KMS-11 (cell line): ENCODE results near the gene PGM1.

ENCODE experiments used
- H2AFZ ChIP-seq: fragments of 200-600 bp; sonication (generic); 2 replicates; pipeline ENCODE4 v1.6.1; 2016; ENCODE audit warnings: antibody characterized with exemption, mixed run types, low read depth
- H3K27ac ChIP-seq: fragments of 200-600 bp; sonication (generic); 2 replicates; pipeline ENCODE4 v1.6.1; 2016; ENCODE audit warnings: mild to moderate bottlenecking, mixed run types
- H3K27me3 ChIP-seq: fragments of 200-600 bp; sonication (generic); 2 replicates; pipeline ENCODE4 v1.6.1; 2017; ENCODE audit warnings: mild to moderate bottlenecking, low read depth, mixed run types, moderate library complexity; ENCODE audit not compliant: insufficient read depth
- H3K36me3 ChIP-seq: fragments of 200-600 bp; sonication (generic); 2 replicates; pipeline ENCODE4 v1.6.1; 2017; ENCODE audit warnings: mild to moderate bottlenecking, mixed run types; ENCODE audit not compliant: insufficient read depth
- H3K4me1 ChIP-seq: fragments of 200-600 bp; sonication (generic); 2 replicates; pipeline ENCODE4 v1.6.1; 2016; ENCODE audit warnings: mild to moderate bottlenecking, low read depth, mixed run types; ENCODE audit not compliant: poor library complexity, severe bottlenecking
- H3K4me2 ChIP-seq: fragments of 200-600 bp; sonication (generic); 2 replicates; pipeline ENCODE4 v1.7.0; 2016; ENCODE audit warnings: mild to moderate bottlenecking, mixed run types
- H3K4me3 ChIP-seq: fragments of 200-600 bp; sonication (generic); IDR thresholded peaks from 2 replicates; pipeline ENCODE4 v1.6.1; 2017; ENCODE audit warnings: low read depth, low read length, mixed read lengths; ENCODE audit not compliant: insufficient read depth
- H3K79me2 ChIP-seq: fragments of 200-600 bp; sonication (generic); 2 replicates; pipeline ENCODE4 v1.6.1; 2016; ENCODE audit warnings: low read depth, mixed run types; ENCODE audit not compliant: insufficient read depth
- H3K9ac ChIP-seq: fragments of 200-600 bp; sonication (generic); 2 replicates; pipeline ENCODE4 v1.6.1; 2016; ENCODE audit warnings: mild to moderate bottlenecking, mixed run types
- H4K20me1 ChIP-seq: fragments of 200-600 bp; sonication (generic); 2 replicates; pipeline ENCODE4 v1.6.1; 2016; ENCODE audit warnings: mild to moderate bottlenecking, mixed run types; ENCODE audit not compliant: insufficient read depth
- TF ChIP-seq, protein P1 (sequence below): fragments of 200-600 bp; sonication (generic); conservative IDR thresholded peaks from 2 replicates; pipeline ENCODE4 v1.6.1; 2017; ENCODE audit warnings: low read depth, mild to moderate bottlenecking, antibody characterized with exemption, low read length, moderate library complexity, mixed read lengths

The PGM1 gene

DNA sequence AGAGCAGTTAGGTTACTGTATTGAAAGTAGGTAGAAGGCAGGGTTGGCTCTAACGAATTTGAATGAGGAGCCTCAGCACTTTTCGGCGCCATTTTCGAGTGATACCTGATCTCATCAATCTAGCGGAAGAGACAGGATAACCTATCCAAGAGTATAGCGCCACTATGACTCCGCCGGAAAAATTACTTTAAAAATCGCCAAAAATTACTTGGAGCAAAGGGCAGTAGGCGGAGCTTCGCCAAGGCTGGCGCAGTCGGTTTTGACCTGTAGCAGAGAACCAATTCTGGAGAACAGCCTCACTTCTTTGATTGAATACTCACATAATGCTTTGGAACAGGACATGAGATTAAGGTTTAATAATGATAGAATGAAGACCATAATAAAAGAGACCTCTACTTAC, 44.3 kb upstream of the PGM1 start:
- no peak overlapping the region for H3K4me3 ChIP-seq
- H3K36me3 ChIP-seq, result no peaks in the 10 kb centered on the region
- H3K9ac ChIP-seq, result no peak overlapping the region
- H3K27ac ChIP-seq, result no peak overlapping the region
- H3K79me2 ChIP-seq, result no peaks in the 10 kb centered on the region
- no peak overlapping the region for H2AFZ ChIP-seq
- TF ChIP-seq, protein P1, sequence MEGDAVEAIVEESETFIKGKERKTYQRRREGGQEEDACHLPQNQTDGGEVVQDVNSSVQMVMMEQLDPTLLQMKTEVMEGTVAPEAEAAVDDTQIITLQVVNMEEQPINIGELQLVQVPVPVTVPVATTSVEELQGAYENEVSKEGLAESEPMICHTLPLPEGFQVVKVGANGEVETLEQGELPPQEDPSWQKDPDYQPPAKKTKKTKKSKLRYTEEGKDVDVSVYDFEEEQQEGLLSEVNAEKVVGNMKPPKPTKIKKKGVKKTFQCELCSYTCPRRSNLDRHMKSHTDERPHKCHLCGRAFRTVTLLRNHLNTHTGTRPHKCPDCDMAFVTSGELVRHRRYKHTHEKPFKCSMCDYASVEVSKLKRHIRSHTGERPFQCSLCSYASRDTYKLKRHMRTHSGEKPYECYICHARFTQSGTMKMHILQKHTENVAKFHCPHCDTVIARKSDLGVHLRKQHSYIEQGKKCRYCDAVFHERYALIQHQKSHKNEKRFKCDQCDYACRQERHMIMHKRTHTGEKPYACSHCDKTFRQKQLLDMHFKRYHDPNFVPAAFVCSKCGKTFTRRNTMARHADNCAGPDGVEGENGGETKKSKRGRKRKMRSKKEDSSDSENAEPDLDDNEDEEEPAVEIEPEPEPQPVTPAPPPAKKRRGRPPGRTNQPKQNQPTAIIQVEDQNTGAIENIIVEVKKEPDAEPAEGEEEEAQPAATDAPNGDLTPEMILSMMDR, result no peak
- H3K27me3 ChIP-seq, result no peaks in the 10 kb centered on the region
- H4K20me1 ChIP-seq, result no peaks in the 10 kb centered on the region
- H3K4me1 ChIP-seq, result no peaks in the 10 kb centered on the region
- H3K4me2 ChIP-seq, result no peak overlapping the region

DNA sequence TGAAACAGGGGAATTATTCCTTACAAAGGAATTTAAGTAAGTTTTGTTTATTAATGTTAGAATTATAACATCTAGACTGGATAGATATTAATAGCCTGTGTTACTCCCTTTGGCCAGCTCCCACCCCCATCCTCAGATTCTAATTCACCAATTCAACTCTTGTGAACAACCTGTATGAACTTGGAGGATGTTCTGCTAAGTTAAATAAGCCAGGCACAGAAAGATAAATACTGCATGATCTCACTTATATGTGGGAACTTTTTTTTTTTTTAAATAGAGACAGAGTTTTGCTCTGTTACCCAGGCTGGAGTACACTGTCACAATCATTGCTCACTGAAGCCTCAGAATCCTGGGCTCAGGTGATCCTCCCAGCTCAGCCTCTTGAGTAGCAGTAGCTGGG, 37.7 kb upstream of the PGM1 start:
- Histone ChIP-seq H3K27me3 (no peaks in the 10 kb centered on the region), H3K4me3 (no peak overlapping the region), H3K9ac (no peak overlapping the region), H4K20me1 (no peaks in the 10 kb centered on the region), H3K79me2 (no peaks in the 10 kb centered on the region), H2AFZ (no peak overlapping the region), H3K4me2 (no peak overlapping the region), H3K27ac (no peak overlapping the region), H3K4me1 (no peaks in the 10 kb centered on the region), H3K36me3 (no peaks in the 10 kb centered on the region)
- TF ChIP-seq, protein P1, result no peak

DNA sequence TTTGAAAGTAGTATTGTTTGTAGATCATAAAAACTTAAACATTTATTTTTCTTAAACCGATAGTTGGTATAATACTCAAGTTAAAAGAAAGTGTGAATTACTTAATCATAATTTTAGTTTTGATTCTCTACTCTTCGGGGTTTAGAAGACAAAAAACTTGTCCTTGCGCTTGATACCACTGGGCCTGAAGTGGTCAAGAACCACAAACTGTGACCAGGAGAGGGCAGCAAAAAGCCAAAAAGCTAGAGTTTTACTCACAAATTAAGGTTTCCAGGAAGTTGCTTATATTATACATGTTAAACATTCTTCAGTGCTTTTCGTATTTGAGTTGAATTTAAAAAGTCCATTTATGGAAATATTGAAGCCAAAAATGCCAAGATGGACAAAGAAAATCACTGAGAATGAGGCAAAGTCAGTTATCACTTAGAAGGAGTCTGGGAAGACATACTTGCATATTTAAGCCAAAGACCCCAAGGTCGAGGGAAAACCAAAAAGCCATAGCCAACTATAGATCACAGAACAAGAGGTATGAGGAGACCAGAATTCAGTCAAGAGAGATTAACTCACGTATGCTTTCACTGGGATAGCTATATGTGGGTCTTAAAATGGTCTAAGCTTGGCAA, 35.7 kb upstream of the PGM1 start:
- no peak overlapping the region for H3K9ac ChIP-seq
- no peaks in the 10 kb centered on the region for H3K27me3 ChIP-seq
- H3K79me2 ChIP-seq, result no peaks in the 10 kb centered on the region
- peaks cover under 1% of the 10 kb centered on the region for H3K4me1 ChIP-seq
- H2AFZ ChIP-seq, result no peak overlapping the region
- no peak overlapping the region for H3K27ac ChIP-seq
- TF ChIP-seq, protein P1, result peak; percentile 73
- H4K20me1 ChIP-seq, result no peaks in the 10 kb centered on the region
- H3K4me2 ChIP-seq, result no peak overlapping the region
- no peak overlapping the region for H3K4me3 ChIP-seq
- no peaks in the 10 kb centered on the region for H3K36me3 ChIP-seq

DNA sequence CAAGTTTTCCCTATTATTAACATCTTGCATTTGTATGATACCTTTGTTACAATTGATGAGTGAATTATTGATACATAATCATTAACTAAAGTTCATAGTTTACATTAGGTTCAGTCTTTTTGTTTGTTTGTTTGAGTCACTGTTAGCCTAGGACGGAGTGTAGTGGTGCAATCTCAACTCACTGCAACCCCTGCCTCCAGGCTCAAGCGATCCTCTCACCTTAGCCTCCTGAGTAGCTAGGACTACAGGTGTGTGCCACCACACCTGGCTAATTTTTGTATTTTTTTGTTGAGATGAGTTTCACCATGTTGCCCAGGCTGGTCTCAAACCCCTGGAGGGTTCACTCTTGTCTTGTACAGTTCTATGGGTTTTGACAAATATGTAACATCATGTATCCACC, 33.9 kb upstream of the PGM1 start:
- H3K4me1 ChIP-seq, result peaks cover 8% of the 10 kb centered on the region
- H3K9ac ChIP-seq, result no peak overlapping the region
- H3K27me3 ChIP-seq, result no peaks in the 10 kb centered on the region
- H2AFZ ChIP-seq, result no peak overlapping the region
- no peak overlapping the region for H3K4me2 ChIP-seq
- H3K79me2 ChIP-seq, result no peaks in the 10 kb centered on the region
- no peaks in the 10 kb centered on the region for H4K20me1 ChIP-seq
- no peak overlapping the region for H3K27ac ChIP-seq
- TF ChIP-seq, protein P1, result no peak
- no peaks in the 10 kb centered on the region for H3K36me3 ChIP-seq
- H3K4me3 ChIP-seq, result no peak overlapping the region
